Measurements from ENCODE around the gene FAM3C.

FAM3C gene

GRCh38 chr7:121330053-121330833 is 65.9 kb downstream of the FAM3C start:
- Histone ChIP-seq H3K9me3 (ENCODE audit: control extremely low read depth in 1 of 5, control insufficient read depth in 4 of 5, insufficient read depth in 2 of 5, low read depth in 1 of 5, low read length in 4 of 5) (no peaks in the 10 kb centered on the region), H3K27ac (ENCODE audit: insufficient read depth in 1 of 2, low read depth in 1 of 2, low read length in 2 of 2, poor library complexity in 1 of 2, severe bottlenecking in 2 of 2) (no peak overlapping the region), H3K36me3 (ENCODE audit: control insufficient read depth in 4 of 4, insufficient read depth in 4 of 4, low read length in 3 of 4) (no peaks in the 10 kb centered on the region), H3K27me3 (replicated peaks in 2 of 5; ENCODE audit: control insufficient read depth in 4 of 5, insufficient read depth in 5 of 5, low read length in 4 of 5) (peaks cover 19 to 91% (median 40%) of the 10 kb centered on the region in 5 experiments), H3K4me3 (ENCODE audit: control insufficient read depth in 1 of 7, extremely low read depth in 1 of 7, insufficient read depth in 4 of 7, low read depth in 2 of 7, low read length in 6 of 7) (peak overlapping the region in 4 of 7 experiments; percentile 21 to 62 (median 26)), H3K4me1 (ENCODE audit: control extremely low read depth in 1 of 4, control insufficient read depth in 4 of 4, insufficient read depth in 4 of 4, low read length in 3 of 4) (peaks cover 0 to 19% (median 12%) of the 10 kb centered on the region in 4 experiments)
- DNase-seq = no peak
- WGBS (ENCODE audit: insufficient coverage) = 1% methylated on average over 39 of the region's 52 CpGs
- ChIA-PET CTCF (interaction anchor here (0.6 kb wide), 2 partner anchors 483 to 881 kb away, joined by 3 to 4 read pairs; no protein-coding TSS in a partner anchor), POLR2A (interaction anchor here (0.6 kb wide), 2 partner anchors 17 to 66 kb away, joined by 3 read pairs; no protein-coding TSS in a partner anchor)

GRCh38 chr7:121329191-121330052 is 66.7 kb downstream of the FAM3C start:
- Histone ChIP-seq H3K4me1 (ENCODE audit: control extremely low read depth in 1 of 4, control insufficient read depth in 4 of 4, insufficient read depth in 4 of 4, low read length in 3 of 4) (peaks cover 0 to 19% (median 12%) of the 10 kb centered on the region in 4 experiments), H3K9me3 (ENCODE audit: control extremely low read depth in 1 of 5, control insufficient read depth in 4 of 5, insufficient read depth in 2 of 5, low read depth in 1 of 5, low read length in 4 of 5) (no peaks in the 10 kb centered on the region), H3K27me3 (replicated peaks in 2 of 5; ENCODE audit: control insufficient read depth in 4 of 5, insufficient read depth in 5 of 5, low read length in 4 of 5) (peaks cover 19 to 85% (median 34%) of the 10 kb centered on the region in 5 experiments), H3K27ac (ENCODE audit: insufficient read depth in 1 of 2, low read depth in 1 of 2, low read length in 2 of 2, poor library complexity in 1 of 2, severe bottlenecking in 2 of 2) (no peak overlapping the region), H3K4me3 (ENCODE audit: control insufficient read depth in 1 of 7, extremely low read depth in 1 of 7, insufficient read depth in 4 of 7, low read depth in 2 of 7, low read length in 6 of 7) (peak overlapping the region in 4 of 7 experiments; percentile 11 to 62 (median 18)), H3K36me3 (ENCODE audit: control insufficient read depth in 4 of 4, insufficient read depth in 4 of 4, low read length in 3 of 4) (no peaks in the 10 kb centered on the region)
- whole genome bisulfite sequencing (ENCODE audit: insufficient coverage) = under 1% methylated on average over 38 of the region's 47 CpGs
- POLR2A ChIA-PET = no interaction called here
- CTCF ChIA-PET = interaction anchor here (0.6 kb wide), 1 partner anchor 482 kb away, joined by 3 read pairs; no protein-coding TSS in a partner anchor
- DNase-seq = peak in 2 of 3 donors; percentile 38 to 47

GRCh38 chr7:121328508-121329190 is 67.5 kb downstream of the FAM3C start, which contains the start of gene WNT16:
WNT16 (plus strand) TSS chr7:121329000; CDS start chr7:121329293, 293 bp downstream.
- peaks cover 0 to 19% (median 12%) of the 10 kb centered on the region in 4 experiments for H3K4me1 ChIP-seq (ENCODE audit: control extremely low read depth in 1 of 4, control insufficient read depth in 4 of 4, insufficient read depth in 4 of 4, low read length in 3 of 4)
- no peak within 1 kb of the TSS for H3K27ac ChIP-seq (ENCODE audit: insufficient read depth in 1 of 2, low read depth in 1 of 2, low read length in 2 of 2, poor library complexity in 1 of 2, severe bottlenecking in 2 of 2)
- no peaks in the 10 kb centered on the region for H3K36me3 ChIP-seq (ENCODE audit: control insufficient read depth in 4 of 4, insufficient read depth in 4 of 4, low read length in 3 of 4)
- POLR2A ChIA-PET = no interaction called here
- CTCF ChIA-PET = no interaction called here
- H3K9me3 ChIP-seq (ENCODE audit: control extremely low read depth in 1 of 5, control insufficient read depth in 4 of 5, insufficient read depth in 2 of 5, low read depth in 1 of 5, low read length in 4 of 5) = no peaks in the 10 kb centered on the region
- H3K27me3 ChIP-seq (replicated peaks in 2 of 5; ENCODE audit: control insufficient read depth in 4 of 5, insufficient read depth in 5 of 5, low read length in 4 of 5) = peaks cover 18 to 80% (median 36%) of the 10 kb centered on the region in 5 experiments
- DNase-seq = no peak
- H3K4me3 ChIP-seq (ENCODE audit: control insufficient read depth in 1 of 7, extremely low read depth in 1 of 7, insufficient read depth in 4 of 7, low read depth in 2 of 7, low read length in 6 of 7) = peak within 1 kb of the TSS in 4 of 7 experiments; percentile 11 to 62 (median 18)
- WGBS (ENCODE audit: insufficient coverage) = 28% methylated on average over 6 of the region's 27 CpGs

GRCh38 chr7:121327671-121328070 is 68.4 kb downstream of the FAM3C start:
- Histone ChIP-seq H3K4me3 (ENCODE audit: control insufficient read depth in 1 of 7, extremely low read depth in 1 of 7, insufficient read depth in 4 of 7, low read depth in 2 of 7, low read length in 6 of 7) (no peak overlapping the region), H3K27ac (ENCODE audit: insufficient read depth in 1 of 2, low read depth in 1 of 2, low read length in 2 of 2, poor library complexity in 1 of 2, severe bottlenecking in 2 of 2) (no peak overlapping the region), H3K4me1 (ENCODE audit: control extremely low read depth in 1 of 4, control insufficient read depth in 4 of 4, insufficient read depth in 4 of 4, low read length in 3 of 4) (peaks cover 0 to 19% (median 12%) of the 10 kb centered on the region in 4 experiments), H3K36me3 (ENCODE audit: control insufficient read depth in 4 of 4, insufficient read depth in 4 of 4, low read length in 3 of 4) (no peaks in the 10 kb centered on the region), H3K9me3 (ENCODE audit: control extremely low read depth in 1 of 5, control insufficient read depth in 4 of 5, insufficient read depth in 2 of 5, low read depth in 1 of 5, low read length in 4 of 5) (no peaks in the 10 kb centered on the region), H3K27me3 (replicated peaks in 2 of 5; ENCODE audit: control insufficient read depth in 4 of 5, insufficient read depth in 5 of 5, low read length in 4 of 5) (peaks cover 20 to 73% (median 38%) of the 10 kb centered on the region in 5 experiments)
- CTCF ChIA-PET = no interaction called here
- no peak for DNase-seq
- WGBS (ENCODE audit: insufficient coverage) = 94% methylated on average over 3 of the region's 5 CpGs
- POLR2A ChIA-PET = no interaction called here

GRCh38 chr7:121323515-121324302 is 72.4 kb downstream of the FAM3C start:
- Histone ChIP-seq H3K9me3 (ENCODE audit: control extremely low read depth in 1 of 5, control insufficient read depth in 4 of 5, insufficient read depth in 2 of 5, low read depth in 1 of 5, low read length in 4 of 5) (no peaks in the 10 kb centered on the region), H3K4me3 (ENCODE audit: control insufficient read depth in 1 of 7, extremely low read depth in 1 of 7, insufficient read depth in 4 of 7, low read depth in 2 of 7, low read length in 6 of 7) (no peak overlapping the region), H3K4me1 (ENCODE audit: control extremely low read depth in 1 of 4, control insufficient read depth in 4 of 4, insufficient read depth in 4 of 4, low read length in 3 of 4) (peaks cover 0 to under 1% (median 0%) of the 10 kb centered on the region in 4 experiments), H3K27me3 (replicated peaks in 2 of 5; ENCODE audit: control insufficient read depth in 4 of 5, insufficient read depth in 5 of 5, low read length in 4 of 5) (peaks cover 11 to 36% (median 20%) of the 10 kb centered on the region in 5 experiments), H3K27ac (ENCODE audit: insufficient read depth in 1 of 2, low read depth in 1 of 2, low read length in 2 of 2, poor library complexity in 1 of 2, severe bottlenecking in 2 of 2) (no peak overlapping the region), H3K36me3 (ENCODE audit: control insufficient read depth in 4 of 4, insufficient read depth in 4 of 4, low read length in 3 of 4) (no peaks in the 10 kb centered on the region)
- POLR2A ChIA-PET = interaction anchor here (0.7 kb wide), 1 partner anchor 225 kb away, joined by 3 read pairs; no protein-coding TSS in a partner anchor
- 83% methylated on average over 3 of the region's 5 CpGs for WGBS (ENCODE audit: insufficient coverage)
- DNase-seq = no peak
- CTCF ChIA-PET = interaction anchor here (1.0 to 1.3 kb wide), 2 partner anchors 23 to 28 kb away, joined by 3 to 5 read pairs; no protein-coding TSS in a partner anchor

- no peak for DNase-seq
- no peak overlapping the region for H3K27ac ChIP-seq (ENCODE audit: insufficient read depth in 1 of 2, low read depth in 1 of 2, low read length in 2 of 2, poor library complexity in 1 of 2, severe bottlenecking in 2 of 2)
- no peaks in the 10 kb centered on the region for H3K4me1 ChIP-seq (ENCODE audit: control extremely low read depth in 1 of 4, control insufficient read depth in 4 of 4, insufficient read depth in 4 of 4, low read length in 3 of 4)
- H3K4me3 ChIP-seq (ENCODE audit: control insufficient read depth in 1 of 7, extremely low read depth in 1 of 7, insufficient read depth in 4 of 7, low read depth in 2 of 7, low read length in 6 of 7) = no peak overlapping the region
- POLR2A ChIA-PET = no interaction called here
- H3K27me3 ChIP-seq (replicated peaks in 2 of 5; ENCODE audit: control insufficient read depth in 4 of 5, insufficient read depth in 5 of 5, low read length in 4 of 5) = peaks cover 3 to 24% (median 9%) of the 10 kb centered on the region in 5 experiments
- no peaks in the 10 kb centered on the region for H3K36me3 ChIP-seq (ENCODE audit: control insufficient read depth in 4 of 4, insufficient read depth in 4 of 4, low read length in 3 of 4)
- WGBS (ENCODE audit: insufficient coverage) = 93% methylated on average over 3 of the region's 3 CpGs
- H3K9me3 ChIP-seq (ENCODE audit: control extremely low read depth in 1 of 5, control insufficient read depth in 4 of 5, insufficient read depth in 2 of 5, low read depth in 1 of 5, low read length in 4 of 5) = no peaks in the 10 kb centered on the region
- CTCF ChIA-PET = no interaction called here
Observed at GRCh38 chr7:121322460-121322859, 73.6 kb downstream of the FAM3C start.
